CD14-positive monocyte (primary cell): ENCODE data around the gene CNOT1. TPM values are rescaled to one million over a fixed set of nuclear protein-coding genes. Genes with fewer than 3 reads are reported as not detected.

Experiments used
- DNase-seq, 3 donors: peaks; one replicate each; pipeline ENCODE4 v3.0.0-alpha.2; 2011 to 2022
- H2AFZ ChIP-seq: 2 replicates; pipeline ENCODE4 v1.6.0; 2012; ENCODE audit warnings: mild to moderate bottlenecking, low read depth, low read length, inconsistent platforms; ENCODE audit not compliant: insufficient read depth, poor library complexity, severe bottlenecking
- H3K27ac ChIP-seq, 2 donors: 1 replicate in 1 of 2; 2 replicates in 1 of 2; pipeline ENCODE4 v1.5.1; 2012 to 2013; ENCODE audit warnings: low read length in 2 of 2, control low read depth in 1 of 2, inconsistent platforms in 1 of 2, low read depth in 1 of 2, mild to moderate bottlenecking in 1 of 2
- H3K27me3 ChIP-seq, 2 donors: one replicate each; pipeline versions ENCODE4 v1.6.0 to v1.6.1; 2011 to 2013; ENCODE audit warnings: low read length in 2 of 2; ENCODE audit not compliant: control insufficient read depth in 2 of 2, insufficient read depth in 2 of 2
- H3K36me3 ChIP-seq, 2 donors: replicated peaks in 1 of 2; 1 replicate in 1 of 2; 2 replicates in 1 of 2; pipeline versions ENCODE4 v1.5.1 to v1.6.1; 2012 to 2013; ENCODE audit warnings: low read length in 2 of 2, control low read depth in 1 of 2, inconsistent platforms in 1 of 2, mild to moderate bottlenecking in 1 of 2; ENCODE audit not compliant: insufficient read depth in 2 of 2, control insufficient read depth in 1 of 2
- H3K4me1 ChIP-seq, 2 donors: 1 replicate in 1 of 2; 2 replicates in 1 of 2; pipeline versions ENCODE4 v1.5.1 to v1.6.1; 2012 to 2013; ENCODE audit warnings: low read length in 2 of 2, control low read depth in 1 of 2, inconsistent platforms in 1 of 2, mild to moderate bottlenecking in 1 of 2, moderate library complexity in 1 of 2; ENCODE audit not compliant: insufficient read depth in 2 of 2, control insufficient read depth in 1 of 2
- H3K4me2 ChIP-seq: replicated peaks from 2 replicates; pipeline ENCODE3; 2012; ENCODE audit warnings: low read length, moderate library complexity, mild to moderate bottlenecking; ENCODE audit not compliant: poor library complexity, severe bottlenecking; ENCODE audit errors: extremely low read depth
- H3K4me3 ChIP-seq, 3 experiments: fragments of 200-600 bp in 1 of 3; sonication (generic) in 1 of 3; replicated peaks in 1 of 3; 1 replicate in 2 of 3; 2 replicates in 1 of 3; pipeline ENCODE4 v1.5.1; 2011 to 2013; ENCODE audit warnings: low read length in 3 of 3, mild to moderate bottlenecking in 3 of 3, control low read depth in 2 of 3, low read depth in 2 of 3, inconsistent platforms in 1 of 3, moderate library complexity in 1 of 3
- H3K79me2 ChIP-seq: 2 replicates; pipeline ENCODE4 v1.6.0; 2012; ENCODE audit warnings: mild to moderate bottlenecking, control low read depth, inconsistent platforms, low read length, moderate library complexity; ENCODE audit not compliant: insufficient read depth
- H3K9ac ChIP-seq: 2 replicates; pipeline ENCODE4 v1.6.0; 2017; ENCODE audit warnings: low read length, mild to moderate bottlenecking; ENCODE audit not compliant: insufficient read depth, poor library complexity, severe bottlenecking
- H3K9me3 ChIP-seq, 2 donors: replicated peaks in 1 of 2; 1 replicate in 1 of 2; 2 replicates in 1 of 2; pipeline versions ENCODE4 v1.5.1 to v1.6.1; 2012 to 2013; ENCODE audit warnings: low read length in 2 of 2, control low read depth in 1 of 2; ENCODE audit not compliant: control insufficient read depth in 1 of 2, insufficient read depth in 1 of 2
- H4K20me1 ChIP-seq: 2 replicates; pipeline ENCODE4 v1.6.0; 2012; ENCODE audit warnings: mild to moderate bottlenecking, low read length, control low read depth, moderate library complexity; ENCODE audit not compliant: insufficient read depth
- H3K27ac Mint-ChIP-seq, 7 donors: one replicate each; pipeline ENCODE4 v1.8.0; 2020; ENCODE audit warnings: mild to moderate bottlenecking in 7 of 7, mixed read lengths in 7 of 7, moderate library complexity in 6 of 7, inconsistent platforms in 2 of 7
- H3K27me3 Mint-ChIP-seq, 3 donors: one replicate each; pipeline ENCODE4 v1.8.0; 2021 to 2022; ENCODE audit warnings: low read depth in 3 of 3, mild to moderate bottlenecking in 3 of 3, mixed read lengths in 3 of 3, moderate library complexity in 3 of 3, inconsistent platforms in 1 of 3
- H3K36me3 Mint-ChIP-seq, 2 donors: one replicate each; pipeline ENCODE4 v1.8.0; 2020; ENCODE audit warnings: mixed read lengths in 2 of 2, inconsistent platforms in 1 of 2, mild to moderate bottlenecking in 1 of 2
- H3K4me1 Mint-ChIP-seq: one replicate; pipeline ENCODE4 v1.8.0; 2020; ENCODE audit warnings: mild to moderate bottlenecking, mixed read lengths
- H3K4me3 Mint-ChIP-seq, 2 donors: one replicate each; pipeline ENCODE4 v1.8.0; 2020; ENCODE audit warnings: mild to moderate bottlenecking in 2 of 2, mixed read lengths in 2 of 2, moderate library complexity in 1 of 2
- H3K9me3 Mint-ChIP-seq, 7 donors: one replicate each; pipeline ENCODE4 v1.8.0; 2020 to 2022; ENCODE audit warnings: mixed read lengths in 7 of 7, mild to moderate bottlenecking in 6 of 7, moderate library complexity in 6 of 7, inconsistent platforms in 2 of 7
- WGBS: methylation state at CpG from one replicate; pipeline ENCODE4 v1.1.5; 2013; ENCODE audit warnings: missing lambda C conversion rate; ENCODE audit not compliant: insufficient coverage; 5-methylcytosine and 5-hydroxymethylcytosine counted together
- intact Hi-C, 2 donors: fragments of 100-400 bp; cut with micrococcal nuclease; formaldehyde crosslinking; loops; one replicate each; pipeline versions ENCODE4 v1.15.0 to v1.15.1; 2023
- polyA plus RNA-seq, 3 donors: library from polyadenylated mRNA; depleted of rRNA in 1 of 3; unstranded in 2 of 3; stranded (reverse) in 1 of 3; fragments of 300-500 nt in 2 of 3; fragments of >200 nt in 1 of 3; fragmentation: Illumina TruSeq in 2 of 3; gene quantifications; 1 replicate in 2 of 3; 2 replicates in 1 of 3; pipeline ENCODE4 v1.2.3, GENCODE V29; 2012 to 2021
- TF ChIP-seq, protein P1 (sequence below): fragments of 200-600 bp; IDR thresholded peaks from one replicate; pipeline ENCODE4 v1.8.0; 2022; ENCODE audit warnings: antibody characterized with exemption, mild to moderate bottlenecking

The CNOT1 gene
- polyA plus RNA-seq, 3 donors, result 50.8 to 182 (median 60.8) TPM

DNA sequence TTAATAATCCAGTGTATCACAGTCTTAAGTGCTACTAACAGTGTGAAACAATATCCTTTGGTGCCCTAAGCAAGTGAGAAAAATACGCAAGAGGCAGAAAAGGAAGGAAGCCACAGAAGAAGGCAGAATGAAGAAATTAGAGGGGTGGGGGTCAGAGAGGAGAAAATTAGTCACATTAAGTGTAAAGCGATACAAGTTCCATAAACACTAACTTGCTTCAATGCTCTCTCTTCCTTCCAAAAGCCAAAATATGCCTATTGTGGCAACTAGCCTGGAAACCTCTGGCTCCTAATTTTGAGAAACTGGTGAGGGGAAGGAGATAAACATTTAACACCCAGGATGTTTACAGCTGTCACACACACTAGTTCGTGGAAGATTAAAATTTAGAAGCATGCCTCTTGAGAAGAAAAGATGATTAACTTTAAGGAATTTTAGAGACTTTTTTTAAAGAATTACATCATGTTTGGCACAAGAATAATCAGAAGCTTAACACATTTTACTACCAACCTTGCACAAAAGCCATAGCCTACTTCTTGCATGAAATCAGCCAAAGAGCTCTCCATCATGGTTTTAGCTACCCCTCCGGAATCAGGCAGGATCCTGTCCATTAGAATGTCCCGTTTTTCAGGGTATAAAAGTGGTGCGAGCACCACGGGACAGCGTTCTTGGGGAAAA lies 44.7 kb downstream of the CNOT1 start:
- TF ChIP-seq, protein P1, sequence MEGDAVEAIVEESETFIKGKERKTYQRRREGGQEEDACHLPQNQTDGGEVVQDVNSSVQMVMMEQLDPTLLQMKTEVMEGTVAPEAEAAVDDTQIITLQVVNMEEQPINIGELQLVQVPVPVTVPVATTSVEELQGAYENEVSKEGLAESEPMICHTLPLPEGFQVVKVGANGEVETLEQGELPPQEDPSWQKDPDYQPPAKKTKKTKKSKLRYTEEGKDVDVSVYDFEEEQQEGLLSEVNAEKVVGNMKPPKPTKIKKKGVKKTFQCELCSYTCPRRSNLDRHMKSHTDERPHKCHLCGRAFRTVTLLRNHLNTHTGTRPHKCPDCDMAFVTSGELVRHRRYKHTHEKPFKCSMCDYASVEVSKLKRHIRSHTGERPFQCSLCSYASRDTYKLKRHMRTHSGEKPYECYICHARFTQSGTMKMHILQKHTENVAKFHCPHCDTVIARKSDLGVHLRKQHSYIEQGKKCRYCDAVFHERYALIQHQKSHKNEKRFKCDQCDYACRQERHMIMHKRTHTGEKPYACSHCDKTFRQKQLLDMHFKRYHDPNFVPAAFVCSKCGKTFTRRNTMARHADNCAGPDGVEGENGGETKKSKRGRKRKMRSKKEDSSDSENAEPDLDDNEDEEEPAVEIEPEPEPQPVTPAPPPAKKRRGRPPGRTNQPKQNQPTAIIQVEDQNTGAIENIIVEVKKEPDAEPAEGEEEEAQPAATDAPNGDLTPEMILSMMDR, result no peak
- peaks cover 19% of the 10 kb centered on the region for H3K79me2 ChIP-seq
- no peaks in the 10 kb centered on the region for H3K9me3 ChIP-seq
- H3K4me3 ChIP-seq, result no peak overlapping the region
- no peak overlapping the region for H3K4me3 Mint-ChIP-seq
- no peaks in the 10 kb centered on the region for H3K27me3 Mint-ChIP-seq
- no peak overlapping the region for H2AFZ ChIP-seq
- no peak for DNase-seq
- H3K9ac ChIP-seq, result no peak overlapping the region
- peaks cover 42% of the 10 kb centered on the region for H4K20me1 ChIP-seq
- peaks cover 93 to 97% of the 10 kb centered on the region in 2 donors for H3K36me3 ChIP-seq
- intact Hi-C loops, result loop anchor here in 1 of 2 donors (5.0 kb wide), 1 partner anchor 43 kb away; no protein-coding TSS in a partner anchor
- H3K36me3 Mint-ChIP-seq, result peaks cover 85 to 93% of the 10 kb centered on the region in 2 donors
- H3K9me3 Mint-ChIP-seq, result no peaks in the 10 kb centered on the region
- WGBS, result 14% methylated on average over 1 of the region's 8 CpGs
- H3K27me3 ChIP-seq, result no peaks in the 10 kb centered on the region
- no peak overlapping the region for H3K4me2 ChIP-seq
- peak overlapping the region in 1 of 2 donors; percentile 26 for H3K27ac ChIP-seq
- H3K4me1 Mint-ChIP-seq, result no peaks in the 10 kb centered on the region
- H3K27ac Mint-ChIP-seq, result peak overlapping the region in 5 of 7 donors; percentile 1 to 83 (median 24)
- no peaks in the 10 kb centered on the region for H3K4me1 ChIP-seq

DNA sequence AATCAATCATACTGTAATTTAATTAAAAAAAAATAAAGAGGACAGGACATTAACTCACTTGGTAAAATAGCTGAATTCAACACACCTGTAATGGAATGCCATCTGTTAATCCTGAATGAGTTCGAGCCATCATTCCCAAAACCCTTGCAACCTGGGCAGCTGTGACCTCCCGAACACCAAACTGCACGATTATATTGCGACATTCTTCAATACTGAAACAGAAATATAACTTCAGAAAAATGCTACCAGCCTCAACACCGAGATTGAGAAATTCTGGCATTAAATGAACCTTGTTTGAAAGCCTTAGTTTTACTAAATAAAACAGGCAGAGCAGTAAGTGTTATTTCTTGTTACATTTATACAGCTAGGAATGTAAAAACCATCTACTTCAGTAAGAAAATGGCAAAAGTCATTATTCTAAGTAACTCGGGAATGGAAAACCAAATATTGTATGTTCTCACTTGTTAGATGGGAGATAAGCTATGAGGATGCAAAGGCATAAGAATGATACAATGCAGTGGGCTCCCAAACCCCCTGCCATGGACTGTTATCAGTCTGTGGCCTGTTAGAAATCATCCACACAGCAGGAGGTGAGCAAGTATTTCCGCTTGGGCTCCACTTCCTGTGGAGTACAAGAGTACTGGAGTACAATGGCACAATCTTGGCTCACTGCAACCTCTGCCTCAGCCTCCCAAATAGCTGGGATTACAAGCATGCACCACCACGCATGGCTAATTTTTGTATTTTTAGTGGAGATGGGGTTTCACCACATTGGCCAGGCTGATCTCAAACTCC lies 46.5 kb downstream of the CNOT1 start:
- Mint-ChIP-seq H3K27ac (peak overlapping the region in 1 of 7 donors; percentile 69), H3K36me3 (peaks cover 84 to 93% of the 10 kb centered on the region in 2 donors)

More for the DNA sequence above, 46.5 kb downstream of the CNOT1 start:
- Histone ChIP-seq H3K4me1 (no peaks in the 10 kb centered on the region), H4K20me1 (peaks cover 36% of the 10 kb centered on the region), H3K79me2 (peaks cover 10% of the 10 kb centered on the region), H3K27ac (no peak overlapping the region), H2AFZ (no peak overlapping the region), H3K4me3 (no peak overlapping the region), H3K27me3 (no peaks in the 10 kb centered on the region), H3K36me3 (peaks cover 94 to 97% of the 10 kb centered on the region in 2 donors), H3K9ac (no peak overlapping the region), H3K4me2 (no peak overlapping the region), H3K9me3 (no peaks in the 10 kb centered on the region)
- Mint-ChIP-seq H3K4me1 (no peaks in the 10 kb centered on the region), H3K9me3 (no peaks in the 10 kb centered on the region), H3K27me3 (no peaks in the 10 kb centered on the region), H3K4me3 (no peak overlapping the region)
- TF ChIP-seq, protein P1, result no peak
- intact Hi-C loops, result loop anchor here in 1 of 2 donors (5.0 kb wide), 1 partner anchor 41 kb away; no protein-coding TSS in a partner anchor
- WGBS, result 92% methylated on average over 2 of the region's 8 CpGs
- no peak for DNase-seq
